ENCODE results near the gene CYB5R3. TPM values are rescaled to one million over a fixed set of nuclear protein-coding genes. Genes with fewer than 3 reads are reported as not detected.
A peak's percentile ranks its signal among the peaks of the same experiment; 100 is the strongest.

The CYB5R3 gene
- polyA plus RNA-seq, 4 donors = 70.0 to 174 (median 118) TPM

- WGBS, 3 donors = 60 to 78% (median 69%) methylated on average over 7 of the region's 7 CpGs
These were observed 5.4 kb upstream of the CYB5R3 start for GRCh38 chr22:42654436-42655073.

GRCh38 chr22:42653999-42654398, 4.8 kb upstream of the CYB5R3 start:
- no peak overlapping the region for H3K4me3 ChIP-seq (ENCODE audit: low read depth in 1 of 3, low read length in 3 of 3)
- DNase-seq (no peak), FAIRE-seq (no peak)
- no peaks in the 10 kb centered on the region for H3K27me3 ChIP-seq (ENCODE audit: control insufficient read depth in 3 of 3, insufficient read depth in 3 of 3, low read length in 3 of 3)
- H3K27ac ChIP-seq (ENCODE audit: low read depth in 1 of 3, low read length in 2 of 3) = no peak overlapping the region
- no peaks in the 10 kb centered on the region for H3K36me3 ChIP-seq (ENCODE audit: control insufficient read depth in 3 of 3, insufficient read depth in 2 of 3, low read depth in 1 of 3, low read length in 3 of 3)
- 56 to 73% (median 69%) methylated on average over 4 of the region's 4 CpGs for WGBS, 3 donors
- H3K4me1 ChIP-seq (ENCODE audit: control insufficient read depth in 3 of 3, insufficient read depth in 2 of 3, low read depth in 1 of 3, low read length in 2 of 3) = peaks cover 0 to 16% (median 0%) of the 10 kb centered on the region in 3 donors
- no peaks in the 10 kb centered on the region for H3K9me3 ChIP-seq (ENCODE audit: control insufficient read depth in 2 of 2, insufficient read depth in 1 of 2, low read depth in 1 of 2, low read length in 1 of 2)

More at GRCh38 chr22:42654436-42655073, 5.4 kb upstream of the CYB5R3 start:
- Histone ChIP-seq H3K27ac (ENCODE audit: low read depth in 1 of 3, low read length in 2 of 3) (peak overlapping the region in 1 of 3 donors; percentile 17), H3K36me3 (ENCODE audit: control insufficient read depth in 3 of 3, insufficient read depth in 2 of 3, low read depth in 1 of 3, low read length in 3 of 3) (no peaks in the 10 kb centered on the region), H3K4me1 (ENCODE audit: control insufficient read depth in 3 of 3, insufficient read depth in 2 of 3, low read depth in 1 of 3, low read length in 2 of 3) (peaks cover 0 to 15% (median 0%) of the 10 kb centered on the region in 3 donors), H3K9me3 (ENCODE audit: control insufficient read depth in 2 of 2, insufficient read depth in 1 of 2, low read depth in 1 of 2, low read length in 1 of 2) (no peaks in the 10 kb centered on the region), H3K4me3 (ENCODE audit: low read depth in 1 of 3, low read length in 3 of 3) (no peak overlapping the region), H3K27me3 (ENCODE audit: control insufficient read depth in 3 of 3, insufficient read depth in 3 of 3, low read length in 3 of 3) (no peaks in the 10 kb centered on the region)
- FAIRE-seq = no peak
- peak in 1 of 2 donors; percentile 45 for DNase-seq

- H3K9me3 ChIP-seq (ENCODE audit: control insufficient read depth in 2 of 2, insufficient read depth in 1 of 2, low read depth in 1 of 2, low read length in 1 of 2) = no peaks in the 10 kb centered on the region
- no peak overlapping the region for H3K27ac ChIP-seq (ENCODE audit: low read depth in 1 of 3, low read length in 2 of 3)
- peaks cover 1 to 40% (median 10%) of the 10 kb centered on the region in 3 donors for H3K4me1 ChIP-seq (ENCODE audit: control insufficient read depth in 3 of 3, insufficient read depth in 2 of 3, low read depth in 1 of 3, low read length in 2 of 3)
- no peak overlapping the region for H3K4me3 ChIP-seq (ENCODE audit: low read depth in 1 of 3, low read length in 3 of 3)
- peaks cover 0 to 15% (median 0%) of the 10 kb centered on the region in 3 donors for H3K36me3 ChIP-seq (ENCODE audit: control insufficient read depth in 3 of 3, insufficient read depth in 2 of 3, low read depth in 1 of 3, low read length in 3 of 3)
- FAIRE-seq (no peak), DNase-seq (no peak)
- WGBS, 3 donors = 65 to 79% (median 71%) methylated on average over 7 of the region's 7 CpGs
- H3K27me3 ChIP-seq (ENCODE audit: control insufficient read depth in 3 of 3, insufficient read depth in 3 of 3, low read length in 3 of 3) = no peaks in the 10 kb centered on the region
These were observed 1.9 kb upstream of the CYB5R3 start for GRCh38 chr22:42651134-42651533.

GRCh38 chr22:42648368-42649245, 585 bp downstream of the CYB5R3 start:
- Histone ChIP-seq H3K27ac (ENCODE audit: low read depth in 1 of 3, low read length in 2 of 3) (peak overlapping the region; percentile 92 to 97 (median 97)), H3K4me1 (ENCODE audit: control insufficient read depth in 3 of 3, insufficient read depth in 2 of 3, low read depth in 1 of 3, low read length in 2 of 3) (peaks cover 3 to 58% (median 27%) of the 10 kb centered on the region in 3 donors), H3K36me3 (ENCODE audit: control insufficient read depth in 3 of 3, insufficient read depth in 2 of 3, low read depth in 1 of 3, low read length in 3 of 3) (peaks cover 0 to 37% (median 0%) of the 10 kb centered on the region in 3 donors), H3K4me3 (ENCODE audit: low read depth in 1 of 3, low read length in 3 of 3) (peak overlapping the region; percentile 59 to 74 (median 69)), H3K27me3 (ENCODE audit: control insufficient read depth in 3 of 3, insufficient read depth in 3 of 3, low read length in 3 of 3) (no peaks in the 10 kb centered on the region), H3K9me3 (ENCODE audit: control insufficient read depth in 2 of 2, insufficient read depth in 1 of 2, low read depth in 1 of 2, low read length in 1 of 2) (no peaks in the 10 kb centered on the region)
- FAIRE-seq (no peak), DNase-seq (peak; percentile 89 to 93)
- whole genome bisulfite sequencing, 3 donors = 1 to 2% (median 2%) methylated on average over 40 to 49 of the region's 49 CpGs

GRCh38 chr22:42648017-42648367, 1.2 kb downstream of the CYB5R3 start:
- WGBS, 3 donors = 12 to 54% (median 31%) methylated on average over 4 of the region's 4 CpGs
- H3K36me3 ChIP-seq (ENCODE audit: control insufficient read depth in 3 of 3, insufficient read depth in 2 of 3, low read depth in 1 of 3, low read length in 3 of 3) = peaks cover 0 to 44% (median 0%) of the 10 kb centered on the region in 3 donors
- peak overlapping the region; percentile 92 to 97 (median 97) for H3K27ac ChIP-seq (ENCODE audit: low read depth in 1 of 3, low read length in 2 of 3)
- DNase-seq (no peak), FAIRE-seq (no peak)
- H3K9me3 ChIP-seq (ENCODE audit: control insufficient read depth in 2 of 2, insufficient read depth in 1 of 2, low read depth in 1 of 2, low read length in 1 of 2) = no peaks in the 10 kb centered on the region
- H3K4me3 ChIP-seq (ENCODE audit: low read depth in 1 of 3, low read length in 3 of 3) = peak overlapping the region in 2 of 3 donors; percentile 69 to 74
- H3K27me3 ChIP-seq (ENCODE audit: control insufficient read depth in 3 of 3, insufficient read depth in 3 of 3, low read length in 3 of 3) = no peaks in the 10 kb centered on the region
- peaks cover 3 to 61% (median 31%) of the 10 kb centered on the region in 3 donors for H3K4me1 ChIP-seq (ENCODE audit: control insufficient read depth in 3 of 3, insufficient read depth in 2 of 3, low read depth in 1 of 3, low read length in 2 of 3)

- FAIRE-seq (no peak), DNase-seq (peak; percentile 44 to 68)
- no peaks in the 10 kb centered on the region for H3K9me3 ChIP-seq (ENCODE audit: control insufficient read depth in 2 of 2, insufficient read depth in 1 of 2, low read depth in 1 of 2, low read length in 1 of 2)
- peaks cover 3 to 71% (median 31%) of the 10 kb centered on the region in 3 donors for H3K4me1 ChIP-seq (ENCODE audit: control insufficient read depth in 3 of 3, insufficient read depth in 2 of 3, low read depth in 1 of 3, low read length in 2 of 3)
- peak overlapping the region; percentile 56 to 97 (median 79) for H3K27ac ChIP-seq (ENCODE audit: low read depth in 1 of 3, low read length in 2 of 3)
- WGBS, 3 donors = 15 to 42% (median 26%) methylated on average over 15 to 16 of the region's 16 CpGs
- H3K36me3 ChIP-seq (ENCODE audit: control insufficient read depth in 3 of 3, insufficient read depth in 2 of 3, low read depth in 1 of 3, low read length in 3 of 3) = peaks cover 0 to 45% (median 0%) of the 10 kb centered on the region in 3 donors
- H3K4me3 ChIP-seq (ENCODE audit: low read depth in 1 of 3, low read length in 3 of 3) = peak overlapping the region in 2 of 3 donors; percentile 28 to 41
- H3K27me3 ChIP-seq (ENCODE audit: control insufficient read depth in 3 of 3, insufficient read depth in 3 of 3, low read length in 3 of 3) = no peaks in the 10 kb centered on the region
These were observed 2.3 kb downstream of the CYB5R3 start for GRCh38 chr22:42646569-42647525.

- H3K27me3 ChIP-seq (ENCODE audit: control insufficient read depth in 3 of 3, insufficient read depth in 3 of 3, low read length in 3 of 3) = no peaks in the 10 kb centered on the region
- no peak for FAIRE-seq
- peak overlapping the region in 2 of 3 donors; percentile 28 to 41 for H3K4me3 ChIP-seq (ENCODE audit: low read depth in 1 of 3, low read length in 3 of 3)
- peaks cover 3 to 75% (median 31%) of the 10 kb centered on the region in 3 donors for H3K4me1 ChIP-seq (ENCODE audit: control insufficient read depth in 3 of 3, insufficient read depth in 2 of 3, low read depth in 1 of 3, low read length in 2 of 3)
- peak; percentile 57 to 76 for DNase-seq
- peak overlapping the region; percentile 56 to 97 (median 79) for H3K27ac ChIP-seq (ENCODE audit: low read depth in 1 of 3, low read length in 2 of 3)
- 30 to 51% (median 43%) methylated on average over 10 to 13 of the region's 13 CpGs for WGBS, 3 donors
- H3K36me3 ChIP-seq (ENCODE audit: control insufficient read depth in 3 of 3, insufficient read depth in 2 of 3, low read depth in 1 of 3, low read length in 3 of 3) = peaks cover 0 to 49% (median 0%) of the 10 kb centered on the region in 3 donors
- H3K9me3 ChIP-seq (ENCODE audit: control insufficient read depth in 2 of 2, insufficient read depth in 1 of 2, low read depth in 1 of 2, low read length in 1 of 2) = no peaks in the 10 kb centered on the region
These were observed 3.1 kb downstream of the CYB5R3 start for GRCh38 chr22:42645938-42646568.
